Stimulated activated CD4-positive, alpha-beta T cell treated with anti-CD3 and anti-CD28 coated beads, TNF-alpha, amount 100 ng/mL, for 1 hour (primary cell): Measurements from ENCODE around the gene EPN1.

ENCODE experiments used
- DNase-seq, 3 donors: peaks; one replicate each; pipeline ENCODE4 v3.0.0-alpha.2; 2020; ENCODE audit warnings: low read depth in 3 of 3, low spot score in 1 of 3

EPN1 gene

DNA sequence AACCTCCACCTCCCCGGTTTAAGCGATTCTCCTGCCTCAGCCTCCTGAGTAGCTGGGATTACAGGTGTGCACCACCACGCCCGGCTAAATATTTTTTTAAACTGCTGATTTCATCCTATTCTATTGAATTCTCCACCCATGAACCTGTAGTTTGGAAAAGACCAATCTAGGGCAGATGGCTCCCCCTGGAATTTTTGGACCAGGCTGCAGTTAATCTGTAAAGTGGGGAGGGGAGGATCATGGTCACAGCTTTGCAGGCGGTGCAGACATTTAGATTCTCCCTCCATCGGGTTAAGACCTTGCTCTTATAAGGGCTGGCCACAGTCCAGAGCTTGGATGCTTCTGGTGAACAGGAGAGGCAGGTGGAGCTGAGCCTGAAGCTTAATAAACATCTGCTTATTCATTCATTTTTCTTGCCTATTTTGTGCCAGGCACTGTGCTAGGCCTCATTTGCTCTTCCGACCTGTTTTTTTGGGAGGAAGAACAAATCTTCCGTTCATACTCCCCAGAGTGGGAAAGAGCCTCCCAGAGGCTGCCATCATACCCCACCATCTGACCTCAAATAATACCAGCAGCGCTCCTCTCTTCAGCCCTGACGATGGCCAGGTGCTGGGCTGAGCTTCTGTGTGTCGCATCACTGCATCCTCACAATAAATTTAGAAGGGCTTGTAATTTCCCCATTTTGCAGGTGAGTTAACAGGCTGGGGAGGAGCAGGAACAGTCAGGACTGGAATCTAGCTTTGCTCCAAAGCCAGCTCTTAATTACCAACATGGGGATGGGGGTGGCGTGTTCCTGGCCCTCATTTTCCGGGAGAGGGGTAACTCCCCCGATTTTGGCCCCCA is 27.9 kb upstream of the EPN1 start:
- no peak for DNase-seq

GRCh38 chr19:55647732-55648584 is 27.1 kb upstream of the EPN1 start, which contains the start of gene CCDC106:
Gene CCDC106 (plus strand): TSS chr19:55648212. CDS start chr19:55649047, 835 bp downstream.
- DNase-seq, result no peak

GRCh38 chr19:55648585-55649267 is 26.3 kb upstream of the EPN1 start:
- no peak for DNase-seq

GRCh38 chr19:55649268-55650125 is 25.5 kb upstream of the EPN1 start:
- DNase-seq, result no peak

DNA sequence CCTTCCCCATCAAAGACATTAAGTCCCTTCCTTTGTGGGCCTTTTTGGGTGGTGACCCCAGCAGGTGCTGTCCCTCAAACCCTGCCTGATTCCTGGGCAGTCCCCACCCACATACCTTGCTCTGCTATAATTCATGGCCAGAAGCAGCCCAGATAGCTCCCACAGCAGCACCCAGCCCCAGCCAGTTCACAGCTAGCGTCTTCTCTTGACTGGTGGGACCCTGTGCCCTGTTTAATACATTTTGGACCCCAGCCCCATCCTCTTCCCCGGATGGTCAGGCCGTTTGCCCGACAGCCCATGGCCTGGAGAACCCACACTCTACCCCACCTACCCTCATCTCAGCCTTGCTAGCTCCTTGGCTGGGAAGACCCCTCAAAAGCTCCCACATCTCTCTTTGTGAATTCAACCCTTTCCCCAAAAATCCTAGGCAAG is 24.9 kb upstream of the EPN1 start:
- no peak for DNase-seq

- DNase-seq, result no peak
Measured at GRCh38 chr19:55650602-55651230, 24.3 kb upstream of the EPN1 start.

DNA sequence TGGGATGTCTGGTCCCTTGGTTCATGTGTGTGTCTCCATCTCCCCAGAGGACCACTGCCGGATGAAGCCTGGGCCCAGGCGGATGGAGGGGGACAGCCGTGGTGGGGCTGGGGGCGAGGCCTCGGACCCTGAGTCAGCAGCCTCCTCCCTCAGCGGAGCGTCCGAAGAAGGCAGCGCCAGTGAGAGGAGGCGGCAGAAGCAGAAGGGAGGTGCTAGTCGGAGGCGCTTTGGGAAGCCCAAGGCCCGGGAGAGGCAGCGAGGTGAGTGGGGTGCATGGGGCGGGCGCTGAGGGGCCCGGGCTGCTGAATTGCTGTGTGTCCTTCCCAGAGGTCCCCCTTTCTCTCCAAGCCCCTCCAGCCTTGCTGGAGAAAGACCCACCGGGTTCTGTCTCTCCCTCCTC is 23.8 kb upstream of the EPN1 start:
- DNase-seq, result no peak

DNA sequence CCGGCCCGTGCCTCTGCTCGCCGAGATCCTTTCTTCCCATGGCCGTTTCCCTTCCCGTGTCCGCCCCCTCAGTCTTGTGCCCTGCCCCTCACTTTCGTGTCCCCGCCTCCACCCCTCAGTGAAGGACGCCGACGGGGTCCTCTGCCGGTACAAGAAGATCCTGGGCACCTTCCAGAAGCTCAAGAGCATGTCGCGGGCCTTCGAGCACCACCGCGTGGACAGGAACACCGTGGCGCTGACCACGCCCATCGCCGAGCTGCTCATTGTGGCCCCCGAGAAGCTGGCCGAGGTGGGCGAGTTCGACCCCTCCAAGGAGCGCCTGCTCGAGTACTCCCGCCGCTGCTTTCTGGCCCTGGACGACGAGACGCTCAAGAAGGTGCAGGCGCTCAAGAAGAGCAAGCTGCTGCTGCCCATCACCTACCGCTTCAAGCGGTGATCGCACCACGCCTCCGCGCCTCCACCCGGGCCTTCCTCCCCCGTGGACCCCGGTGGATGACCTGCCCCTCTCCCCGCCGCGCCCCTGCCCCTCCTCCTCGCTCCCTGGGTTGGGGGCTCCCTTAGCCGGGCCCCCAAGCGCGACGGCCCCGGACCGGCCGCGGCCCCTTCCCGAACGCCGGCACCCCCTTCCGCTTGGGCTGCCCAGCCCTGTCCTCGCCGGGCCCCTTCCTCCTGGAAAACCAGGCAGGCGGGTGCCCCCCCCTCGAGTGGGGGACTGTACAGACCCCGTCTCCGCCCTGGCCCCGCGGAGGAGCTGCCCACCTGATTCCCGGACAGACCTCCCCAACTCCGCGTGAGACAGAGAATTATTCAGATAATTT is 22.5 kb upstream of the EPN1 start:
- no peak for DNase-seq

GRCh38 chr19:55653651-55654322 is 21.2 kb upstream of the EPN1 start:
- DNase-seq, result peak; percentile 97 to 100 (median 99)

DNA sequence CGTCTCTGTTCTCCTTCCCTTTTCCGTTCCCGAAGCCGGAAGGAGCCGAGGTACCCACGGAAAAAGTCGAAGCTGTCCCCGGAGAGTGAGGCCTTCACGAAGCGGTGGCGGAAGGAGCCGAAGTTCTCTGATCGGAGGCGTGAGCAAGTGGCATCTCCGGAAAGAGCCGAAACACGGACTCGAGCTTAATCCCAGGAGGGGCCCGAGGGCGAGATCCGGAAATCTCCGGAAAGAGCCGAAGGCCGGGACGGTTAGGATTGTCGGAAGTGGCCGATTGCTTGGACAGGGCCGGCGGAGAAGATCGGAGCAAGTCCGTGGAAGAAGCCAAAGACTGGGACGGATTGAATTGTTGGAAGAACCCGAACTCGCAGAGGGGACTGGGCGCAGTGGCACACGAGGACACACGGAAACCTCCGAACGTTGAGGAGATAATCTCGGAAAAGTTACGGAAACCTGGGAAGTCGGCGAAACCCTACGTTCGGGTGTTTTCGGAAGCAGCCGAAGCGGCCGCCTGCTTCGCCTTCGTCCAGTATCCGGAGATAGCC is 20.6 kb upstream of the EPN1 start:
- peak; percentile 96 to 98 (median 97) for DNase-seq

DNA sequence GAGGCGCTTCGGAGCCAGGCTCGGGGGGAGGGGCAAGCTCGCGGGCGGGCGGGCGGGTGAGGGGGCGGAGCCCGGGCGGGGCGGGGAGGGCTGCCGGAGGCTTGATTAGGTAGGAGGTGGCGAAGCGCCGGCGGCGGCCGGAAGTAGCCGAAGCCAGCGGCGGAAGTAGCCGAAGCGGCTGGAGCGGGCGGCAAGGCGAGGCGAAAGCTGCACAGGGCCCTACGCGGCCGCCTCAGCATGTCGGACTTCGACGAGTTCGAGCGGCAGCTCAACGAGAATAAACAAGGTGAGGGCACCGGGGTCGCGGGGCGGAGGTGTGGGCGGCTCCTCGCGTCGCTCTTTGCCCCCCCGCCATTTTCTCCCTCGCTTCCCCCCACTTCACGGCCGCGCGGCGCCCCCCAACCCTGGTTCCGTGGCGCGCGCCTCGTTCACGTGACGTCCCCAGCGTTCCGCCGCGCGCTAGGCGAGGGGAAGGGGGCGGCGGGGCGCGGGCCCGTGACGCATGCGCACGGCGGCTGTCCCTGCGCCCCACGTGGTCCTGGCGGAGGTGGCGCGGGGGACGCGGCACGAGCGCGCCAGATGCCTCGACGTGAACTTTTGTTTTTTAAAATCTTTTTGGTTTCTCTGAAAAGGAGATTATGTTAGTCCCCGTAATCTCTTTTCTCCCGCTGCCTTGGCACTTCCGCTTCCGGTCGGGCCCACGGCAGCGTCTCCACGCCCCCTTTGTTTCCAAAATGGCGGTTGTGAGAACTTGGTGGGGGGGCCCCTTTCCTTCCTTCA is 20.0 kb upstream of the EPN1 start, which contains the start of gene U2AF2:
U2AF2 (plus strand) TSS at position 168 of the 780 bp plus-strand sequence; CDS start at position 238, 70 bp downstream.
- peak; percentile 95 to 98 (median 95) for DNase-seq

GRCh38 chr19:55655648-55656040 is 19.4 kb upstream of the EPN1 start:
- DNase-seq, result no peak

GRCh38 chr19:55656552-55656951 is 18.5 kb upstream of the EPN1 start:
- DNase-seq, result no peak

DNA sequence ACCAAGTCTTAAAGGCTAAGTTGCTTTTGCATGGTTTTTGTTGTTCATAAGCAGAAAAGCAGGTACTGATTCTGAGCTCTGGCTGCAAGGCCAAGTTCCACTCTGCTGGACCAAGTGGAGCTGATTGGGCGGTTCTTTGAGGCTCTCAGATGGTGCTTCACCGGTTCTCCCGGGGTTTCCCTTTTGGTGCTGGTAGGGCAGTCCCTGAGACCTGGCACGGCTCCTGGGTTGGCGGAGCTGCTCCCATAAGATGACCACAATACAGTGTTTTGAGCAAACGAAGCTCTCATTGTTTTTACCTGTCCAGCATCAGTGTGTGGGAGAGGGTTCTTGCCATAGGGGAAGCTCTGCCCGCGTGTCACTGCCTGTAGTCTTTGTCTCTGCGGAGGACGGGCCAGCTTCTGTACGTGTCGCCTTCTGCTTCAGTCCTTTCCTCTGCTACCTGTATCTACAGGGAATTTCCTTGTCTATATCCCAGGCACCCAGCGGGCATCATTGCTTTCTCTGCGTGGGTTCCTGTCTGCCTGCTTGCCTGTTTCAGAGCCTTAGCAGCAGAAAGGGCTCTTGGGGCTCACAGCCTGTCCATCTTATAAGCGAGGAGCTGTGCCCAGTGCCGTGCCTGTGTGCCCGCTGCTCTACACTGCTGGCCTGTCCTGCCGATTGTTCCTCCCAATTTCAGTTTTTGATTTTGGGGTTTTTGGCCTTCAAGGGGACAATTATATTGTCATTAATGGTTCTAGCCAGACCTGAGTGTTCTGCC is 17.9 kb upstream of the EPN1 start:
- no peak for DNase-seq

DNA sequence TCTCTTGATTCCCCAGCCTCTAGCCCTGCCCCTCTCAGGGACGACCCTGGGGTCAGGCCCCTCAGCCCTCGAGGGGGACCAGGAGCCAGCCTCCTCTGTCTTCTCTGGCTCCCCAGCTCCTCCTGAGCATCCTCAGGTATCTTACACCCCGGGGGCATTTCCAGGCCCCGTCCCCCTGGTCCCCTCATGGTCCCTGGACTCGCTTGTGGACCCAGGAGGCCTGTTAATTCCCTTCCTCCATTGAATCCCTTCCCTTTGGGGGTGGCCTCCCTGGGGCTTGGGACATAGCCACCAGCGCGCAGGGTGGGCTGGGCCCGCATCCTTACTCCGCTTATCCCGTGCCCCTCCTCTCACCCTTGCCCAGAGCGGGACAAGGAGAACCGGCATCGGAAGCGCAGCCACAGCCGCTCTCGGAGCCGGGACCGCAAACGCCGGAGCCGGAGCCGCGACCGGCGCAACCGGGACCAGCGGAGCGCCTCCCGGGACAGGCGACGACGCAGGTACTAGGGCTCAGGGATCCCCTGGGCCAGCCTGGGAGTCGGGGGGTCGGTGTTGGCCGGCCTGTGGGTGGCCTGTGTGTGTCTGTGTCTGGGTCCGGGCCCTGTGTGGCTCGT is 16.1 kb upstream of the EPN1 start:
- no peak for DNase-seq

DNA sequence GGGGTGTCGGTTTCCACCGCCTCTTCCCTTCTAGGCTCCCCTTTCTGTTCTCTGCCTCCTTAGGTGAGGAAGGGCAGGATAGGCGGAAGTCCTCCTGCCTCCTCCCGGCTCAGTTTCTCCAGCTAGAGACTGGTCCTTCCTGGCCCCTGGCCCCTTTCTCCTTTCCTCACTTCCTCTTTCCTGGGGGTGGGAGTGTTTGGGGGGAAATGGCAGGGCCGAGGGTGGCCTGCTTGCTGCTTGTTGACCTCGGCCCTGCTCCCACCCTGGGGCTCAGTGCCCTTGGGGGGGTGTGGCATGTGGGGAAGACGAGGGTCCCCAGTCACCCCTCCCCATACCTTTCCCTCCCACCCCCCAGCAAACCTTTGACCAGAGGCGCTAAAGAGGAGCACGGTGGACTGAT is 15.2 kb upstream of the EPN1 start:
- DNase-seq, result no peak
